A673 (cell line): Measurements from ENCODE around the gene SCAMP5. TPM values are rescaled to one million over a fixed set of nuclear protein-coding genes. Genes with fewer than 3 reads are reported as not detected.

Experiments
- BruUV-seq: library from RNA; stranded (reverse); fragments of 400-500 nt; replicated peaks from 2 replicates; lab custom pipeline; 2021; lab: Mats Ljungman, UMichigan
- CTCF ChIA-PET: fragments of 300-600 bp; sonication (Branson Sonifier 250); formaldehyde crosslinking; loops from one replicate; lab custom pipeline; 2022; ENCODE audit warnings: antibody characterized with exemption; lab: Charles Lee
- POLR2A ChIA-PET: fragments of 300-600 bp; sonication (Branson Sonifier 250); formaldehyde crosslinking; loops from one replicate; lab custom pipeline; 2022; ENCODE audit warnings: antibody characterized with exemption; ENCODE audit not compliant: low non-redundant PET; lab: Charles Lee
- DNase-seq: peaks from one replicate; pipeline ENCODE4 v3.0.0-alpha.2; 2015; ENCODE audit warnings: low spot score
- H3K27ac ChIP-seq: fragments of 200-600 bp; sonication (generic); 2 replicates; pipeline ENCODE4 v1.5.1; 2016; ENCODE audit warnings: mixed run types, low read depth, mild to moderate bottlenecking, mixed read lengths, antibody characterized with exemption, low read length; ENCODE audit not compliant: poor library complexity, severe bottlenecking
- H3K27me3 ChIP-seq: fragments of 200-600 bp; sonication (generic); replicated peaks from 2 replicates; pipeline ENCODE4 v1.6.1; 2017; ENCODE audit warnings: mixed run types, low read depth, mild to moderate bottlenecking, mixed read lengths, antibody characterized with exemption, low read length; ENCODE audit not compliant: insufficient read depth, poor library complexity
- H3K36me3 ChIP-seq: fragments of 200-600 bp; sonication (generic); 2 replicates; pipeline ENCODE4 v1.6.1; 2016; ENCODE audit warnings: mixed run types, mild to moderate bottlenecking, mixed read lengths, antibody characterized with exemption, low read length; ENCODE audit not compliant: insufficient read depth, poor library complexity, severe bottlenecking
- H3K4me1 ChIP-seq: fragments of 200-600 bp; sonication (generic); 2 replicates; pipeline ENCODE4 v1.6.1; 2017; ENCODE audit warnings: mixed run types, mild to moderate bottlenecking, mixed read lengths, antibody characterized with exemption, low read length; ENCODE audit not compliant: insufficient read depth, poor library complexity, severe bottlenecking
- H3K4me3 ChIP-seq: fragments of 200-600 bp; sonication (generic); 2 replicates; pipeline ENCODE4 v1.5.1; 2016; ENCODE audit warnings: low read depth, mixed run types, mild to moderate bottlenecking, mixed read lengths, low read length; ENCODE audit not compliant: poor library complexity, severe bottlenecking
- H3K9me3 ChIP-seq: fragments of 200-600 bp; sonication (generic); 2 replicates; pipeline ENCODE4 v1.6.1; 2016; ENCODE audit warnings: mixed run types, low read depth, mild to moderate bottlenecking, mixed read lengths, antibody characterized with exemption, low read length; ENCODE audit not compliant: poor library complexity, severe bottlenecking
- EZH2 ChIP-seq: fragments of 200-600 bp; sonication (generic); IDR thresholded peaks from 2 replicates; pipeline ENCODE4 v1.6.1; 2017; ENCODE audit warnings: borderline replicate concordance, low read depth, mild to moderate bottlenecking, mixed read lengths, antibody characterized with exemption, low read length; ENCODE audit not compliant: poor library complexity, severe bottlenecking
- intact Hi-C: fragments of 100-400 bp; cut with micrococcal nuclease; formaldehyde crosslinking; loops from one replicate; pipeline ENCODE4 v1.10.0; 2022; ENCODE audit not compliant: unreplicated experiment
- total RNA-seq: library from RNA; stranded (reverse); gene quantifications from 2 replicates; pipeline ENCODE4 v1.2.3, GENCODE V29; 2021
- TF ChIP-seq, protein P1 (sequence below): fragments of 300-800, 200-600 bp; sonication (generic); conservative IDR thresholded peaks from 2 replicates; pipeline ENCODE4 v1.5.1; 2017; ENCODE audit warnings: low read depth, mild to moderate bottlenecking, antibody characterized with exemption, low read length, moderate library complexity, mixed read lengths

SCAMP5 gene
- total RNA-seq, 1 experiment from 2014 or later: 3.8 TPM

DNA sequence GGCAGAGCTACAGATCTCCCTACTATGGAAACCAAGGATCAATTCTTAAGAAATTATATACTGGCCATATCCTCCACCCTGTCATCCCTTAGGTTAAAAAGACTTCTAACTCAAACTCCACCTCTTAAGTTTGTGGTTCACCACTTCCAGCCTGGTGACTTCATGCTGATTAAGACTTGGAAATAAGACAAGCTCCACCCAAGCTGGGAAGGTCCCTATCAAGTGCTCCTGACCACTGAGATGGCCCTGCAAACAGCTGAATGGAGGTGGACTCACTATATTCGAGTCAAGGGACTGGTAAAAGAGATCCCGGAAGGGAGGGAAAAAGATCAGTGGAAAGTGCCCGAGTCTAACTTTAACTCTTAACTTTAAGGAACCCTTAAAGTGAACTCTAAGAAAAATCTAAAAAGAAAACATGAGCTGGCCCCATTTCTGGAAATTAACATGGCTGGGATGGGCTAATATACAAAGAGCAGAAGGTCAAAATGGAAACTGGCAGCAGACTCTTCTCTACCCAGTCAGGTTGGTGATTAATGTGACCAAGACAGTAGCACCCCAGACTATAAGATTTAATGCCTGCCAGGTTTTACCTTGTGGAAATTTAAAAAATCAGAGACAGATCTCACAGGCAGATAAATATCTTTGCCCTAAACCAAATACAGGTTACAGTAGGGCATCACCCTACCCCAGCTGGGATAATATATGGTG is 71.9 kb downstream of the SCAMP5 start:
- intact Hi-C loops: no loop called here
- TF ChIP-seq, protein P1, sequence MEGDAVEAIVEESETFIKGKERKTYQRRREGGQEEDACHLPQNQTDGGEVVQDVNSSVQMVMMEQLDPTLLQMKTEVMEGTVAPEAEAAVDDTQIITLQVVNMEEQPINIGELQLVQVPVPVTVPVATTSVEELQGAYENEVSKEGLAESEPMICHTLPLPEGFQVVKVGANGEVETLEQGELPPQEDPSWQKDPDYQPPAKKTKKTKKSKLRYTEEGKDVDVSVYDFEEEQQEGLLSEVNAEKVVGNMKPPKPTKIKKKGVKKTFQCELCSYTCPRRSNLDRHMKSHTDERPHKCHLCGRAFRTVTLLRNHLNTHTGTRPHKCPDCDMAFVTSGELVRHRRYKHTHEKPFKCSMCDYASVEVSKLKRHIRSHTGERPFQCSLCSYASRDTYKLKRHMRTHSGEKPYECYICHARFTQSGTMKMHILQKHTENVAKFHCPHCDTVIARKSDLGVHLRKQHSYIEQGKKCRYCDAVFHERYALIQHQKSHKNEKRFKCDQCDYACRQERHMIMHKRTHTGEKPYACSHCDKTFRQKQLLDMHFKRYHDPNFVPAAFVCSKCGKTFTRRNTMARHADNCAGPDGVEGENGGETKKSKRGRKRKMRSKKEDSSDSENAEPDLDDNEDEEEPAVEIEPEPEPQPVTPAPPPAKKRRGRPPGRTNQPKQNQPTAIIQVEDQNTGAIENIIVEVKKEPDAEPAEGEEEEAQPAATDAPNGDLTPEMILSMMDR: no peak
- TF ChIP-seq EZH2: no peak
- Histone ChIP-seq H3K4me1 (no peaks in the 10 kb centered on the region), H3K36me3 (no peaks in the 10 kb centered on the region), H3K9me3 (no peaks in the 10 kb centered on the region), H3K27me3 (no peaks in the 10 kb centered on the region), H3K27ac (no peak overlapping the region), H3K4me3 (no peak overlapping the region)
- BruUV-seq: no TSS peak
- ChIA-PET CTCF (interaction anchor here (0.6 kb wide), 1 partner anchor 301 kb away, joined by 4 read pairs; the partner anchor contains the start of gene MAN2C1), POLR2A (no interaction called here)
- no peak for DNase-seq

DNA sequence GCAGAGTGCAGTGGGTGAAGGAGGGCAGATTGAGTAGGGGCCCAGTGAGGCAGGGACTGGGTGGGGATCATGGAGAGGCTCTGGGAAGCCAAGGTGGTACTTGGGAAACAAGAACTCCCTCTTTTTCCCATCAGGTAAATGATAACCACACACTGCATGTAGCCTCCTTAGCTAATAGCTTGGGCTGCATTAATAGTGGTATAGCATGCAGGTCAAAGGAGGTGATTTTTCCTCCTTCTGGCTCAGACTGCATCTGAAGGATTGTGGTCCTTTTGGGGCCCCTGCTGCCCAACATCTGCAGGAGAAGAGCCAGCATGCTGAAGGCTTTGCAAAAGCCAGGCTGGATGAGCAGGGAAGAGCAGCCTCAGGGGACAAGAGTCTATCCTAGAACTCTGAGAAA is 73.4 kb downstream of the SCAMP5 start:
- CTCF ChIA-PET: no interaction called here
- no peak for DNase-seq
- no peaks in the 10 kb centered on the region for H3K4me1 ChIP-seq
- no TSS peak for BruUV-seq
- TF ChIP-seq, protein P1: no peak
- no peak for TF ChIP-seq EZH2
- H3K27me3 ChIP-seq: no peaks in the 10 kb centered on the region
- H3K9me3 ChIP-seq: no peaks in the 10 kb centered on the region
- H3K27ac ChIP-seq: no peak overlapping the region
- no peak overlapping the region for H3K4me3 ChIP-seq
- intact Hi-C loops: no loop called here
- H3K36me3 ChIP-seq: no peaks in the 10 kb centered on the region
- POLR2A ChIA-PET: no interaction called here

DNA sequence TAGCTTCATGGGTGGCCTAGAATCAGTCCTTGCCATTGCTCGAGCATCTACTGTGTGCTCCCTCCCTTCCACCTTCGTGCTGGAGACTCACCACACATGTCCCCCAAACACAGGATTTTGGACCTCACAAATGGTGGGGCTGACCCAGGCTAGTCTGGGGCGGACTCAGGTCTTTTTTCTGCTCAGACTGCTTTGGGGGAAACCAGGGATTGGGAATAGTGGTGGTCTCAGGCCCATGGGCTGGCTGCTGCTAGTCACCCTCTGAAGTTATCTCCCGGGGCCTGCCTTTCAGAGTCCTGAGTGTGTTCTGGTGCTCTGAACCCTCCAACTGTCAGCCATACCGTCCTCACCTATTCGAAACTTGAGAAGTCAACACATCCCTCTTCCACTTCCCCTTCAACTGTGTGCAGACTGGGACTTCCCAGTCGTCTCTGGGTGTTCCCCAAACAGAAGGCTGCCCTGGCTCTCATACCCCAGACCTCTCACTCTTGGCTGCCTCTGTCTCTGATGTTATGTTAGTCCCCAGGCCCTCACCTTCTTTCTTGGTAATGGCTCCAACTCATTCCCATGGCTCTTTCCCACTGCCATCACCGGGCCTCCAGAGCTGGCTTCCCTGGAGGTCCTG is 74.0 kb downstream of the SCAMP5 start:
- POLR2A ChIA-PET: no interaction called here
- BruUV-seq: no TSS peak

More for the DNA sequence above, 74.0 kb downstream of the SCAMP5 start:
- no peak for DNase-seq
- TF ChIP-seq, protein P1: no peak
- TF ChIP-seq EZH2: no peak
- Histone ChIP-seq H3K4me1 (no peaks in the 10 kb centered on the region), H3K27ac (no peak overlapping the region), H3K27me3 (no peaks in the 10 kb centered on the region), H3K4me3 (no peak overlapping the region), H3K36me3 (no peaks in the 10 kb centered on the region), H3K9me3 (no peaks in the 10 kb centered on the region)
- intact Hi-C loops: no loop called here
- CTCF ChIA-PET: no interaction called here
